Testis (tissue), 3 donors: ENCODE measurements around the gene ACADS. TPM values are rescaled to one million over a fixed set of nuclear protein-coding genes. Genes with fewer than 3 reads are reported as not detected.

ENCODE experiments used
- DNase-seq: peaks from one replicate; pipeline ENCODE4 v3.0.0-alpha.2; 2019
- H3K27ac ChIP-seq, 2 donors: fragments of 200-600 bp; sonication (generic); one replicate each; pipeline ENCODE4 v1.5.1; 2019
- H3K27me3 ChIP-seq: fragments of 200-600 bp; sonication (generic); one replicate; pipeline ENCODE4 v1.5.1; 2019
- H3K36me3 ChIP-seq: fragments of 200-600 bp; sonication (generic); one replicate; pipeline ENCODE4 v1.5.1; 2017; ENCODE audit warnings: low read depth; ENCODE audit errors: missing control alignments
- H3K4me1 ChIP-seq: fragments of 200-600 bp; sonication (generic); one replicate; pipeline ENCODE4 v1.5.1; 2019
- H3K4me3 ChIP-seq, 2 donors: fragments of 200-600 bp; sonication (generic); one replicate each; pipeline ENCODE4 v1.5.1; 2017 to 2019
- H3K9me3 ChIP-seq: fragments of 200-600 bp; sonication (generic); one replicate; pipeline ENCODE4 v1.5.1; 2017
- CTCF ChIP-seq, 3 experiments: fragments of 450-650 bp in 2 of 3; fragments of 200-600 bp in 1 of 3; sonication (generic) in 1 of 3; IDR thresholded peaks; one replicate each; pipeline ENCODE4 v1.5.1; 2016 to 2019; ENCODE audit warnings: antibody characterized with exemption in 3 of 3, mild to moderate bottlenecking in 2 of 3, moderate library complexity in 1 of 3
- POLR2A ChIP-seq: fragments of 450-650 bp; IDR thresholded peaks from one replicate; pipeline ENCODE4 v1.6.1; 2017; ENCODE audit warnings: antibody characterized with exemption, mild to moderate bottlenecking, moderate library complexity
- WGBS, 2 donors: methylation state at CpG; one replicate each; pipeline ENCODE4 v1.1.5; 2018; 5-methylcytosine and 5-hydroxymethylcytosine counted together
- intact Hi-C: fragments of 100-400 bp; cut with DNase I; formaldehyde crosslinking; loops from one replicate; pipeline ENCODE4 v1.15.1; 2023; ENCODE audit warnings: low total_unique reads
- polyA plus RNA-seq: library from polyadenylated mRNA; stranded (reverse); fragments of 350-450 nt; fragmentation: Illumina TruSeq; extraction: RNeasy Lipid Tissue Mini Kit (QIAGEN cat#74804); gene quantifications from one replicate; pipeline ENCODE4 v1.2.3, GENCODE V29; 2014; ENCODE audit warnings: low read depth, low replicate concordance; ENCODE audit not compliant: insufficient read depth
- total RNA-seq, 2 donors: library from RNA; depleted of rRNA; stranded (reverse); fragments of >200 nt; gene quantifications; one replicate each; pipeline ENCODE4 v1.2.3, GENCODE V29; 2016

ACADS gene
- total and polyA plus RNA-seq, 3 donors from 2014 or later: 28.3 to 43.9 (median 30.2) TPM

- Histone ChIP-seq H3K27ac (no peak overlapping the region), H3K4me3 (no peak overlapping the region), H3K27me3 (no peaks in the 10 kb centered on the region), H3K4me1 (peaks cover 23% of the 10 kb centered on the region), H3K36me3 (no peaks in the 10 kb centered on the region), H3K9me3 (no peaks in the 10 kb centered on the region)
- intact Hi-C loops: no loop called here
- TF ChIP-seq POLR2A (no peak), CTCF (IDR thresholded peaks at IDR 0.05) (no peak)
- DNase-seq: no peak
- 84% methylated on average over 11 of the region's 11 CpGs for WGBS, 2 donors
These were observed 33.0 kb upstream of the ACADS start for GRCh38 chr12:120692524-120693033.

- Histone ChIP-seq H3K27me3 (no peaks in the 10 kb centered on the region), H3K4me1 (peaks cover 20% of the 10 kb centered on the region), H3K9me3 (no peaks in the 10 kb centered on the region), H3K27ac (no peak overlapping the region), H3K36me3 (no peaks in the 10 kb centered on the region), H3K4me3 (no peak overlapping the region)
- intact Hi-C loops: no loop called here
- whole genome bisulfite sequencing, 2 donors: 89 to 91% methylated on average over 4 of the region's 4 CpGs
- TF ChIP-seq CTCF (IDR thresholded peaks at IDR 0.05) (no peak), POLR2A (no peak)
- DNase-seq: no peak
These were observed 31.8 kb upstream of the ACADS start for GRCh38 chr12:120693848-120694247.

GRCh38 chr12:120696626-120697025 lies 29.0 kb upstream of the ACADS start:
- H3K9me3 ChIP-seq: no peaks in the 10 kb centered on the region
- no peak overlapping the region for H3K27ac ChIP-seq
- no peak overlapping the region for H3K4me3 ChIP-seq
- intact Hi-C loops: no loop called here
- no peak for DNase-seq
- peaks cover 9% of the 10 kb centered on the region for H3K4me1 ChIP-seq
- no peaks in the 10 kb centered on the region for H3K36me3 ChIP-seq
- TF ChIP-seq POLR2A (no peak), CTCF (IDR thresholded peaks at IDR 0.05) (no peak)
- WGBS, 2 donors: 83 to 87% methylated on average over 6 of the region's 6 CpGs
- no peaks in the 10 kb centered on the region for H3K27me3 ChIP-seq

GRCh38 chr12:120697344-120697743 lies 28.3 kb upstream of the ACADS start:
- no peak for TF ChIP-seq POLR2A
- no peak for TF ChIP-seq CTCF (IDR thresholded peaks at IDR 0.05)
- WGBS, 2 donors: 61 to 93% methylated on average over 1 of the region's 1 CpG
- intact Hi-C loops: no loop called here

GRCh38 chr12:120698665-120699064 lies 27.0 kb upstream of the ACADS start:
- no peak overlapping the region for H3K4me3 ChIP-seq
- H3K36me3 ChIP-seq: no peaks in the 10 kb centered on the region
- H3K4me1 ChIP-seq: peaks cover 24% of the 10 kb centered on the region
- TF ChIP-seq CTCF (IDR thresholded peaks at IDR 0.05) (no peak), POLR2A (no peak)
- no peak for DNase-seq
- intact Hi-C loops: no loop called here
- no peaks in the 10 kb centered on the region for H3K27me3 ChIP-seq
- 87 to 88% methylated on average over 3 of the region's 3 CpGs for WGBS, 2 donors
- no peaks in the 10 kb centered on the region for H3K9me3 ChIP-seq
- peak overlapping the region; percentile 4 to 57 for H3K27ac ChIP-seq

More at GRCh38 chr12:120697344-120697743, 28.3 kb upstream of the ACADS start:
- Histone ChIP-seq H3K36me3 (no peaks in the 10 kb centered on the region), H3K9me3 (no peaks in the 10 kb centered on the region), H3K27ac (no peak overlapping the region), H3K4me3 (no peak overlapping the region), H3K27me3 (no peaks in the 10 kb centered on the region), H3K4me1 (peaks cover 12% of the 10 kb centered on the region)
- DNase-seq: no peak
